NCI-H446 treated with DMSO at 0.1 percent for 48 hours (cell line): ENCODE measurements around the gene CRIM1.

Experiments used
- DNase-seq: peaks from one replicate; lab custom pipeline; 2025; lab: John Stamatoyannopoulos, UW

Gene CRIM1

GRCh38 chr2:36423619-36424120 lies 68.1 kb downstream of the CRIM1 start:
- DNase-seq, result no peak

GRCh38 chr2:36425608-36426355 lies 70.2 kb downstream of the CRIM1 start:
- DNase-seq, result no peak

GRCh38 chr2:36427790-36428243 lies 72.2 kb downstream of the CRIM1 start:
- DNase-seq, result no peak

GRCh38 chr2:36430549-36430948 lies 75.0 kb downstream of the CRIM1 start:
- no peak for DNase-seq

GRCh38 chr2:36432479-36432878 lies 76.9 kb downstream of the CRIM1 start:
- no peak for DNase-seq

- peak; percentile 79 for DNase-seq
These were observed 78.0 kb downstream of the CRIM1 start for GRCh38 chr2:36433311-36434217.

- DNase-seq, result no peak
These were observed 82.9 kb downstream of the CRIM1 start for GRCh38 chr2:36438449-36438977.

GRCh38 chr2:36439084-36439483 lies 83.5 kb downstream of the CRIM1 start:
- no peak for DNase-seq

GRCh38 chr2:36441065-36441625 lies 85.6 kb downstream of the CRIM1 start:
- no peak for DNase-seq

GRCh38 chr2:36441816-36442215 lies 86.2 kb downstream of the CRIM1 start:
- peak; percentile 82 for DNase-seq

- DNase-seq, result no peak
These were observed 88.8 kb downstream of the CRIM1 start for GRCh38 chr2:36444216-36444936.

- no peak for DNase-seq
These were observed 89.7 kb downstream of the CRIM1 start for GRCh38 chr2:36445185-36445866.

- DNase-seq, result no peak
These were observed 90.7 kb downstream of the CRIM1 start for GRCh38 chr2:36446294-36446693.

GRCh38 chr2:36449213-36449612 lies 93.6 kb downstream of the CRIM1 start:
- no peak for DNase-seq

GRCh38 chr2:36449943-36450392 lies 94.4 kb downstream of the CRIM1 start:
- DNase-seq, result no peak

- peak; percentile 20 for DNase-seq
These were observed 95.1 kb downstream of the CRIM1 start for GRCh38 chr2:36450466-36451196.

GRCh38 chr2:36451512-36451911 lies 95.9 kb downstream of the CRIM1 start:
- DNase-seq, result no peak

GRCh38 chr2:36452260-36452659 lies 96.7 kb downstream of the CRIM1 start:
- no peak for DNase-seq

- no peak for DNase-seq
These were observed 98.1 kb downstream of the CRIM1 start for GRCh38 chr2:36453652-36454051.

- DNase-seq, result no peak
These were observed 99.4 kb downstream of the CRIM1 start for GRCh38 chr2:36455011-36455410.
